Endodermal cell (in vitro differentiated cells): ENCODE data around the gene NCR1. TPM values are rescaled to one million over a fixed set of nuclear protein-coding genes. Genes with fewer than 3 reads are reported as not detected.
"Not testable (repeated sequence)": the region's sequence is repeated elsewhere in the genome, so short reads cannot be mapped to it uniquely, and the experiment has no call there.

Experiments
- DNase-seq: peaks from one replicate; pipeline ENCODE4 v3.0.0-alpha.2; 2017
- H3K27ac ChIP-seq: 2 replicates; pipeline ENCODE4 v1.5.1; 2013; ENCODE audit warnings: mild to moderate bottlenecking, low read depth, low read length, moderate library complexity
- H3K27me3 ChIP-seq: 2 replicates; pipeline ENCODE4 v1.6.1; 2013; ENCODE audit warnings: mild to moderate bottlenecking, low read length, moderate library complexity; ENCODE audit not compliant: insufficient read depth, control insufficient read depth, poor library complexity, severe bottlenecking
- H3K36me3 ChIP-seq: 2 replicates; pipeline ENCODE4 v1.7.0; 2013; ENCODE audit warnings: mild to moderate bottlenecking, low read length, moderate library complexity; ENCODE audit not compliant: control insufficient read depth, insufficient read depth
- H3K4me1 ChIP-seq: one replicate; pipeline ENCODE4 v1.7.0; 2013; ENCODE audit warnings: low read length; ENCODE audit not compliant: control insufficient read depth, insufficient read depth
- H3K4me3 ChIP-seq: 2 replicates; pipeline ENCODE4 v1.5.1; 2013; ENCODE audit warnings: mild to moderate bottlenecking, low read length, moderate library complexity
- H3K9ac ChIP-seq: 2 replicates; pipeline ENCODE4 v1.6.1; 2013; ENCODE audit warnings: mild to moderate bottlenecking, low read length, moderate library complexity; ENCODE audit not compliant: poor library complexity, severe bottlenecking; ENCODE audit errors: extremely low read depth
- H3K9me3 ChIP-seq: 2 replicates; pipeline ENCODE4 v1.6.1; 2013; ENCODE audit warnings: mild to moderate bottlenecking, low read length, moderate library complexity; ENCODE audit not compliant: control insufficient read depth
- H3K27ac Mint-ChIP-seq: 2 replicates; pipeline ENCODE4 v1.8.0; 2020; ENCODE audit warnings: mixed read lengths
- H3K27me3 Mint-ChIP-seq: 2 replicates; pipeline ENCODE4 v1.8.0; 2021; ENCODE audit warnings: mild to moderate bottlenecking, mixed read lengths; ENCODE audit not compliant: insufficient read depth
- H3K36me3 Mint-ChIP-seq: 2 replicates; pipeline ENCODE4 v1.8.0; 2020; ENCODE audit warnings: low read depth, mixed read lengths
- H3K4me1 Mint-ChIP-seq: 2 replicates; pipeline ENCODE4 v1.8.0; 2020; ENCODE audit warnings: mixed read lengths
- H3K4me3 Mint-ChIP-seq: 2 replicates; pipeline ENCODE4 v1.8.0; 2020; ENCODE audit warnings: mild to moderate bottlenecking, moderate library complexity, mixed read lengths
- H3K9me3 Mint-ChIP-seq: 2 replicates; pipeline ENCODE4 v1.8.0; 2020; ENCODE audit warnings: mild to moderate bottlenecking, mixed read lengths
- CTCF ChIP-seq: fragments of 200-600 bp; sonication (generic); conservative IDR thresholded peaks from 2 replicates; pipeline ENCODE4 v1.5.0; 2021; ENCODE audit warnings: antibody characterized with exemption, mild to moderate bottlenecking
- WGBS, 2 experiments: methylation state at CpG; one replicate each; pipeline versions ENCODE4 v1.1.5 to v1.1.7; 2013; ENCODE audit warnings: missing lambda C conversion rate in 2 of 2, mixed read lengths in 1 of 2; ENCODE audit not compliant: insufficient coverage in 1 of 2, insufficient read length in 1 of 2; 5-methylcytosine and 5-hydroxymethylcytosine counted together
- total RNA-seq, 2 donors: library from RNA; stranded (reverse); fragmentation: NEBNext Ultra II Directional in 1 of 2; extraction: Animal tissue kit (Norgen Biotek cat#: 25700) in 1 of 2; gene quantifications; 2 replicates in 1 of 2; 3 replicates in 1 of 2; pipeline ENCODE4 v1.2.1, GENCODE V29; 2021

Gene NCR1
- total RNA-seq, 2 donors from 2014 or later = 24.4 to 34.5 TPM

- Mint-ChIP-seq H3K27me3 (no peaks in the 10 kb centered on the region), H3K4me1 (peaks cover 53% of the 10 kb centered on the region), H3K27ac (no peak overlapping the region), H3K36me3 (peaks cover 40% of the 10 kb centered on the region), H3K4me3 (no peak overlapping the region), H3K9me3 (no peaks in the 10 kb centered on the region)
- H3K27me3 ChIP-seq = no peaks in the 10 kb centered on the region
- H3K36me3 ChIP-seq = peaks cover 65% of the 10 kb centered on the region
- H3K4me1 ChIP-seq = peaks cover 12% of the 10 kb centered on the region
- no peak for TF ChIP-seq CTCF
- no peak overlapping the region for H3K4me3 ChIP-seq
- DNase-seq = no peak
- no peak overlapping the region for H3K9ac ChIP-seq
- H3K27ac ChIP-seq = no peak overlapping the region
- peaks cover 4% of the 10 kb centered on the region for H3K9me3 ChIP-seq
- WGBS, 2 experiments = 76 to 94% methylated on average over 2 to 3 of the region's 3 CpGs
These were observed 3.9 kb upstream of the NCR1 start for GRCh38 chr19:54902061-54902460.

GRCh38 chr19:54903303-54903702, 2.6 kb upstream of the NCR1 start:
- Mint-ChIP-seq H3K4me3 (no peak overlapping the region), H3K27me3 (no peaks in the 10 kb centered on the region), H3K27ac (no peak overlapping the region), H3K36me3 (peaks cover 40% of the 10 kb centered on the region), H3K4me1 (peaks cover 43% of the 10 kb centered on the region), H3K9me3 (no peaks in the 10 kb centered on the region)
- DNase-seq = no peak
- Histone ChIP-seq H3K9ac (no peak overlapping the region), H3K27ac (no peak overlapping the region), H3K4me3 (no peak overlapping the region), H3K27me3 (no peaks in the 10 kb centered on the region), H3K36me3 (peaks cover 66% of the 10 kb centered on the region), H3K4me1 (peaks cover 12% of the 10 kb centered on the region), H3K9me3 (peaks cover 4% of the 10 kb centered on the region)
- WGBS, 2 experiments = no CpG with 5 or more reads among the region's 6 CpGs
- TF ChIP-seq CTCF = no peak

- H3K36me3 ChIP-seq = peaks cover 69% of the 10 kb centered on the region
- not testable (repeated sequence) for H3K9me3 Mint-ChIP-seq, H3K4me3 Mint-ChIP-seq
These were observed 1.7 kb upstream of the NCR1 start for GRCh38 chr19:54904261-54904660.

GRCh38 chr19:54905421-54905802, 536 bp upstream of the NCR1 start:
- Histone ChIP-seq H3K4me1 (peaks cover 12% of the 10 kb centered on the region), H3K27ac (no peak overlapping the region), H3K9me3 (peaks cover 4% of the 10 kb centered on the region), H3K4me3 (no peak overlapping the region), H3K27me3 (no peaks in the 10 kb centered on the region), H3K36me3 (peaks cover 75% of the 10 kb centered on the region), H3K9ac (no peak overlapping the region)
- H3K36me3 Mint-ChIP-seq = peaks cover 34% of the 10 kb centered on the region
- H3K27ac Mint-ChIP-seq = peak overlapping the region; percentile 76
- peak overlapping the region; percentile 2 for H3K4me3 Mint-ChIP-seq
- peaks cover 22% of the 10 kb centered on the region for H3K4me1 Mint-ChIP-seq
- H3K9me3 Mint-ChIP-seq = no peaks in the 10 kb centered on the region
- H3K27me3 Mint-ChIP-seq = no peaks in the 10 kb centered on the region
- 90 to 93% methylated on average over 3 to 5 of the region's 5 CpGs for WGBS, 2 experiments
- DNase-seq = no peak
- TF ChIP-seq CTCF = no peak

More at GRCh38 chr19:54904261-54904660, 1.7 kb upstream of the NCR1 start:
- 80 to 92% methylated on average over 1 to 2 of the region's 4 CpGs for WGBS, 2 experiments
- not testable (repeated sequence) for H3K4me3 ChIP-seq, DNase-seq, H3K9ac ChIP-seq, H3K27ac ChIP-seq, H3K27me3 ChIP-seq, H3K27ac Mint-ChIP-seq, H3K27me3 Mint-ChIP-seq, H3K9me3 ChIP-seq
- peaks cover 12% of the 10 kb centered on the region for H3K4me1 ChIP-seq
- Mint-ChIP-seq H3K4me1 (peaks cover 34% of the 10 kb centered on the region), H3K36me3 (peaks cover 38% of the 10 kb centered on the region)
